GM18861 (cell line): ENCODE data around the gene CBX1.
"Not testable (repeated sequence)": the region's sequence is repeated elsewhere in the genome, so short reads cannot be mapped to it uniquely, and the experiment has no call there.

Experiments used
- ATAC-seq: cut with Tn5 transposase; IDR thresholded peaks from one replicate; pipeline ENCODE4 v1.9.1; 2021; ENCODE audit not compliant: unreplicated experiment

The CBX1 gene

GRCh38 chr17:48074322-48075081, 26.8 kb downstream of the CBX1 start:
- ATAC-seq: no peak

GRCh38 chr17:48073566-48074094, 27.6 kb downstream of the CBX1 start:
- ATAC-seq: not testable (repeated sequence)

- not testable (repeated sequence) for ATAC-seq
Observed at GRCh38 chr17:48072811-48073210, 28.5 kb downstream of the CBX1 start.

GRCh38 chr17:48071654-48072053, 29.6 kb downstream of the CBX1 start:
- no peak for ATAC-seq

- no peak for ATAC-seq
Observed at GRCh38 chr17:48070195-48070594, 31.1 kb downstream of the CBX1 start.

GRCh38 chr17:48068491-48068961, 32.8 kb downstream of the CBX1 start:
- no peak for ATAC-seq

GRCh38 chr17:48067808-48068207, 33.5 kb downstream of the CBX1 start:
- not testable (repeated sequence) for ATAC-seq

- ATAC-seq: no peak
Observed at GRCh38 chr17:48067245-48067644, 34.0 kb downstream of the CBX1 start.

- ATAC-seq: no peak
Observed at GRCh38 chr17:48066656-48067055, 34.6 kb downstream of the CBX1 start.

GRCh38 chr17:48066192-48066591, 35.1 kb downstream of the CBX1 start:
- ATAC-seq: no peak

GRCh38 chr17:48064638-48065037, 36.6 kb downstream of the CBX1 start:
- ATAC-seq: no peak

GRCh38 chr17:48062273-48062672, 39.0 kb downstream of the CBX1 start:
- ATAC-seq: no peak

GRCh38 chr17:48060249-48060648, 41.0 kb downstream of the CBX1 start:
- ATAC-seq: no peak

- no peak for ATAC-seq
Observed at GRCh38 chr17:48059125-48059668, 42.1 kb downstream of the CBX1 start.

- ATAC-seq: no peak
Observed at GRCh38 chr17:48058393-48059124, 42.7 kb downstream of the CBX1 start.

GRCh38 chr17:48057626-48058025, 43.7 kb downstream of the CBX1 start:
- no peak for ATAC-seq

- no peak for ATAC-seq
Observed at GRCh38 chr17:48056879-48057278, 44.4 kb downstream of the CBX1 start.

- ATAC-seq: no peak
Observed at GRCh38 chr17:48056246-48056745, 45.0 kb downstream of the CBX1 start.

GRCh38 chr17:48055531-48056245, 45.6 kb downstream of the CBX1 start:
- ATAC-seq: no peak

- no peak for ATAC-seq
Observed at GRCh38 chr17:48054238-48055185, 46.8 kb downstream of the CBX1 start.
